Measurements from ENCODE around the gene DAP.

The DAP gene

GRCh38 chr5:10688651-10689171 is 72.3 kb downstream of the DAP start:
- no peak for DNase-seq

- DNase-seq, result no peak
Measured at GRCh38 chr5:10686890-10687289, 74.1 kb downstream of the DAP start.

- no peak for DNase-seq
Measured at GRCh38 chr5:10685115-10685521, 75.9 kb downstream of the DAP start.

- DNase-seq, result no peak
Measured at GRCh38 chr5:10684303-10685086, 76.5 kb downstream of the DAP start.

GRCh38 chr5:10682801-10683525 is 78.1 kb downstream of the DAP start:
- DNase-seq, result no peak

- no peak for DNase-seq
Measured at GRCh38 chr5:10681731-10682679, 79.0 kb downstream of the DAP start.

- DNase-seq, result no peak
Measured at GRCh38 chr5:10680876-10681481, 80.1 kb downstream of the DAP start.

GRCh38 chr5:10679336-10679988 is 81.6 kb downstream of the DAP start:
- DNase-seq, result no peak

GRCh38 chr5:10678244-10678643 is 82.8 kb downstream of the DAP start:
- DNase-seq, result no peak

GRCh38 chr5:10677533-10677932 is 83.5 kb downstream of the DAP start:
- DNase-seq, result no peak

GRCh38 chr5:10676946-10677345 is 84.1 kb downstream of the DAP start:
- no peak for DNase-seq

GRCh38 chr5:10676224-10676623 is 84.8 kb downstream of the DAP start:
- no peak for DNase-seq

GRCh38 chr5:10675177-10675700 is 85.8 kb downstream of the DAP start:
- DNase-seq, result no peak

- DNase-seq, result no peak
Measured at GRCh38 chr5:10674582-10674981, 86.5 kb downstream of the DAP start.

GRCh38 chr5:10674096-10674495 is 86.9 kb downstream of the DAP start:
- no peak for DNase-seq

- DNase-seq, result no peak
Measured at GRCh38 chr5:10673407-10673806, 87.6 kb downstream of the DAP start.

- no peak for DNase-seq
Measured at GRCh38 chr5:10673017-10673389, 88.0 kb downstream of the DAP start.

- DNase-seq, result no peak
Measured at GRCh38 chr5:10672146-10673016, 88.7 kb downstream of the DAP start.

- no peak for DNase-seq
Measured at GRCh38 chr5:10671041-10672008, 89.7 kb downstream of the DAP start.

GRCh38 chr5:10669983-10670382 is 91.1 kb downstream of the DAP start:
- DNase-seq, result no peak

Measured in bone marrow (tissue), 2 donors.